Measurements from ENCODE around the gene CLNS1A.

CLNS1A gene

GRCh38 chr11:77619576-77620198, 17.9 kb downstream of the CLNS1A start:
- H3K4me3 ChIP-seq (ENCODE audit: control insufficient read depth, low read depth, low read length) = no peak overlapping the region
- DNase-seq (ENCODE audit: low read depth) = peak; percentile 57
- peak; percentile 82 for TF ChIP-seq CTCF (conservative IDR thresholded peaks at IDR 0.05; ENCODE audit: control insufficient read depth, insufficient read depth, low read depth, low read length)

GRCh38 chr11:77617892-77618291, 19.7 kb downstream of the CLNS1A start:
- TF ChIP-seq CTCF (conservative IDR thresholded peaks at IDR 0.05; ENCODE audit: control insufficient read depth, insufficient read depth, low read depth, low read length) = no peak

GRCh38 chr11:77611921-77612320, 25.7 kb downstream of the CLNS1A start:
- no peak for DNase-seq (ENCODE audit: low read depth)
- no peak overlapping the region for H3K4me3 ChIP-seq (ENCODE audit: control insufficient read depth, low read depth, low read length)
- TF ChIP-seq CTCF (conservative IDR thresholded peaks at IDR 0.05; ENCODE audit: control insufficient read depth, insufficient read depth, low read depth, low read length) = no peak

More at GRCh38 chr11:77617892-77618291, 19.7 kb downstream of the CLNS1A start:
- DNase-seq (ENCODE audit: low read depth) = no peak
- no peak overlapping the region for H3K4me3 ChIP-seq (ENCODE audit: control insufficient read depth, low read depth, low read length)

GRCh38 chr11:77609234-77609633, 28.4 kb downstream of the CLNS1A start:
- no peak overlapping the region for H3K4me3 ChIP-seq (ENCODE audit: control insufficient read depth, low read depth, low read length)
- no peak for DNase-seq (ENCODE audit: low read depth)
- TF ChIP-seq CTCF (conservative IDR thresholded peaks at IDR 0.05; ENCODE audit: control insufficient read depth, insufficient read depth, low read depth, low read length) = no peak

GRCh38 chr11:77604281-77604680, 33.3 kb downstream of the CLNS1A start:
- TF ChIP-seq CTCF (conservative IDR thresholded peaks at IDR 0.05; ENCODE audit: control insufficient read depth, insufficient read depth, low read depth, low read length) = no peak
- H3K4me3 ChIP-seq (ENCODE audit: control insufficient read depth, low read depth, low read length) = no peak overlapping the region
- no peak for DNase-seq (ENCODE audit: low read depth)

- peak; percentile 87 for DNase-seq (ENCODE audit: low read depth)
- no peak overlapping the region for H3K4me3 ChIP-seq (ENCODE audit: control insufficient read depth, low read depth, low read length)
- TF ChIP-seq CTCF (conservative IDR thresholded peaks at IDR 0.05; ENCODE audit: control insufficient read depth, insufficient read depth, low read depth, low read length) = no peak
Observed at GRCh38 chr11:77602381-77603088, 35.1 kb downstream of the CLNS1A start.
